Activated CD8-positive, alpha-beta T cell treated with anti-CD3 and anti-CD28 coated beads for 36 hours (primary cell): ENCODE data around the gene PRR12. TPM values are rescaled to one million over a fixed set of nuclear protein-coding genes. Genes with fewer than 3 reads are reported as not detected.

Source experiments
- ATAC-seq: fragments of 200-7000 bp; cut with Tn5 transposase; one replicate; pipeline ENCODE4 v1.10.0; 2021; ENCODE audit warnings: mild to moderate bottlenecking, moderate library complexity
- CTCF ChIA-PET: fragments of 350-600 bp; sonication (Branson Sonifier 250); formaldehyde crosslinking; loops from one replicate; lab custom pipeline; 2021; ENCODE audit warnings: antibody characterized with exemption; lab: Charles Lee
- POLR2A ChIA-PET: fragments of 350-600 bp; sonication (Branson Sonifier 250); formaldehyde crosslinking; loops from one replicate; lab custom pipeline; 2021; ENCODE audit warnings: antibody characterized with exemption; lab: Charles Lee
- DNase-seq: peaks from one replicate; pipeline ENCODE4 v3.0.0-alpha.2; 2020
- H3K27ac Mint-ChIP-seq: one replicate; pipeline ENCODE4 v1.8.0; 2021; ENCODE audit warnings: mild to moderate bottlenecking, mixed read lengths
- H3K27me3 Mint-ChIP-seq: one replicate; pipeline ENCODE4 v1.8.0; 2021; ENCODE audit warnings: mixed read lengths
- H3K36me3 Mint-ChIP-seq: one replicate; pipeline ENCODE4 v1.8.0; 2021; ENCODE audit warnings: low read depth, mixed read lengths
- H3K4me1 Mint-ChIP-seq: one replicate; pipeline ENCODE4 v1.8.0; 2021; ENCODE audit warnings: low read depth, mixed read lengths
- H3K4me3 Mint-ChIP-seq: one replicate; pipeline ENCODE4 v1.8.0; 2021; ENCODE audit warnings: mild to moderate bottlenecking, moderate library complexity, mixed read lengths
- H3K9me3 Mint-ChIP-seq: one replicate; pipeline ENCODE4 v1.8.0; 2021; ENCODE audit warnings: mixed read lengths
- CTCF ChIP-seq: fragments of 200-600 bp; IDR thresholded peaks from one replicate; pipeline ENCODE4 v1.8.0; 2022; ENCODE audit warnings: antibody characterized with exemption, mild to moderate bottlenecking
- intact Hi-C: fragments of 100-400 bp; cut with micrococcal nuclease; formaldehyde crosslinking; loops from one replicate; pipeline ENCODE4 v1.10.0; 2022
- total RNA-seq, 2 experiments: library from RNA; stranded (reverse); gene quantifications; one replicate each; pipeline ENCODE4 v1.2.3, GENCODE V29; 2021

The PRR12 gene
- total RNA-seq, 2 experiments from 2014 or later = 16.0 to 17.8 TPM

GRCh38 chr19:49656456-49657109, 65.6 kb downstream of the PRR12 start:
- Mint-ChIP-seq H3K27me3 (no peaks in the 10 kb centered on the region), H3K36me3 (peaks cover 34% of the 10 kb centered on the region), H3K27ac (no peak overlapping the region), H3K9me3 (no peaks in the 10 kb centered on the region), H3K4me3 (no peak overlapping the region), H3K4me1 (peaks cover 5% of the 10 kb centered on the region)
- DNase-seq (no peak), ATAC-seq (no peak)
- intact Hi-C loops = no loop called here
- CTCF ChIA-PET = interaction anchor here (1.3 kb wide), 1 partner anchor 16 kb away, joined by 4 read pairs; no protein-coding TSS in a partner anchor
- no peak for TF ChIP-seq CTCF
- POLR2A ChIA-PET = interaction anchor here (0.6 to 1.8 kb wide), 8 partner anchors 9 to 347 kb away, joined by 3 to 9 read pairs (median 3); partner anchors contain the start of genes BCL2L12, IRF3 and SCAF1

- no peak for TF ChIP-seq CTCF
- DNase-seq = no peak
- Mint-ChIP-seq H3K36me3 (peaks cover 40% of the 10 kb centered on the region), H3K4me3 (no peak overlapping the region), H3K27me3 (no peaks in the 10 kb centered on the region), H3K27ac (no peak overlapping the region), H3K4me1 (peaks cover 8% of the 10 kb centered on the region), H3K9me3 (no peaks in the 10 kb centered on the region)
- ChIA-PET POLR2A (interaction anchor here (0.6 to 1.8 kb wide), 4 partner anchors 14 to 116 kb away, joined by 3 to 9 read pairs (median 4); partner anchors contain the start of gene SCAF1), CTCF (no interaction called here)
- intact Hi-C loops = no loop called here
- ATAC-seq = no peak
These were observed 66.6 kb downstream of the PRR12 start for GRCh38 chr19:49657493-49658138.

- POLR2A ChIA-PET = interaction anchor here (1.1 kb wide), 1 partner anchor 14 kb away, joined by 5 read pairs; no protein-coding TSS in a partner anchor
- Mint-ChIP-seq H3K4me3 (no peak overlapping the region), H3K9me3 (no peaks in the 10 kb centered on the region), H3K36me3 (peaks cover 43% of the 10 kb centered on the region), H3K27ac (no peak overlapping the region), H3K27me3 (no peaks in the 10 kb centered on the region), H3K4me1 (peaks cover 13% of the 10 kb centered on the region)
- intact Hi-C loops = no loop called here
- ATAC-seq = no peak
- no peak for TF ChIP-seq CTCF
- no peak for DNase-seq
- CTCF ChIA-PET = no interaction called here
These were observed 67.1 kb downstream of the PRR12 start for GRCh38 chr19:49658139-49658517.

- POLR2A ChIA-PET = interaction anchor here (1.1 kb wide), 1 partner anchor 15 kb away, joined by 5 read pairs; no protein-coding TSS in a partner anchor
- H3K4me3 Mint-ChIP-seq = no peak overlapping the region
- intact Hi-C loops = no loop called here
- no peak overlapping the region for H3K27ac Mint-ChIP-seq
- H3K9me3 Mint-ChIP-seq = no peaks in the 10 kb centered on the region
- no peak for TF ChIP-seq CTCF
- peaks cover 18% of the 10 kb centered on the region for H3K4me1 Mint-ChIP-seq
- peaks cover 41% of the 10 kb centered on the region for H3K36me3 Mint-ChIP-seq
- CTCF ChIA-PET = interaction anchor here (6.2 kb wide), 1 partner anchor 14 kb away, joined by 33 read pairs; no protein-coding TSS in a partner anchor
- no peaks in the 10 kb centered on the region for H3K27me3 Mint-ChIP-seq
- no peak for DNase-seq
- ATAC-seq = no peak
These were observed 67.8 kb downstream of the PRR12 start for GRCh38 chr19:49658566-49659442.
